22Rv1 (cell line): Measurements from ENCODE around the gene GRIK1.

ENCODE experiments used
- H3K27ac ChIP-seq: fragments of 450-650 bp; 2 replicates; pipeline ENCODE4 v1.5.1; 2017
- ZFX ChIP-seq: fragments of 450-650 bp; IDR thresholded peaks from 2 replicates; pipeline ENCODE4 v1.6.1; 2017; ENCODE audit warnings: antibody characterized with exemption, borderline replicate concordance
- TF ChIP-seq, protein P1 (sequence below): fragments of 450-650 bp; IDR thresholded peaks from 2 replicates; pipeline ENCODE4 v1.5.1; 2017; ENCODE audit warnings: mild to moderate bottlenecking

Gene GRIK1

DNA sequence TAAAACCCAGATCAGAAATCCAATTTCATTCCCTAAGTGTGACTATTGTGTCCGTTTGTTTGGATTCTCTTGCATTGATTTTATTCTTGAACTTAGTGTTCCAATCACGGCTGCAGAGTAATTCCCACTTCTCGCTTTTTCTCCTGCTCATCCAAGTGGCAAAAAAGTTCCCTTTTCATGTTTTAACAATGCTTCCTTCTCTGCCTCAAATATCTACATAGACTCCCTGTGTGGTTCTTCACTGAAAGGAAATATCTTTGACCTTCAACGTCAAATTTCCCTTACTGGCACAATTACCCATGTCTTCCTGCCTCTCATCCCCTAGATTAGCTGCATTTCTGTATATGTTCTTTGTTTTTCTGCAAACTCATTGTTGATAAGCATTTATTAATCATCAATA, 335.7 kb downstream of the GRIK1 start:
- no peak for TF ChIP-seq ZFX
- TF ChIP-seq, protein P1, sequence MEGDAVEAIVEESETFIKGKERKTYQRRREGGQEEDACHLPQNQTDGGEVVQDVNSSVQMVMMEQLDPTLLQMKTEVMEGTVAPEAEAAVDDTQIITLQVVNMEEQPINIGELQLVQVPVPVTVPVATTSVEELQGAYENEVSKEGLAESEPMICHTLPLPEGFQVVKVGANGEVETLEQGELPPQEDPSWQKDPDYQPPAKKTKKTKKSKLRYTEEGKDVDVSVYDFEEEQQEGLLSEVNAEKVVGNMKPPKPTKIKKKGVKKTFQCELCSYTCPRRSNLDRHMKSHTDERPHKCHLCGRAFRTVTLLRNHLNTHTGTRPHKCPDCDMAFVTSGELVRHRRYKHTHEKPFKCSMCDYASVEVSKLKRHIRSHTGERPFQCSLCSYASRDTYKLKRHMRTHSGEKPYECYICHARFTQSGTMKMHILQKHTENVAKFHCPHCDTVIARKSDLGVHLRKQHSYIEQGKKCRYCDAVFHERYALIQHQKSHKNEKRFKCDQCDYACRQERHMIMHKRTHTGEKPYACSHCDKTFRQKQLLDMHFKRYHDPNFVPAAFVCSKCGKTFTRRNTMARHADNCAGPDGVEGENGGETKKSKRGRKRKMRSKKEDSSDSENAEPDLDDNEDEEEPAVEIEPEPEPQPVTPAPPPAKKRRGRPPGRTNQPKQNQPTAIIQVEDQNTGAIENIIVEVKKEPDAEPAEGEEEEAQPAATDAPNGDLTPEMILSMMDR: no peak
- no peak overlapping the region for H3K27ac ChIP-seq

GRCh38 chr21:29601047-29601446, 338.7 kb downstream of the GRIK1 start:
- TF ChIP-seq ZFX: no peak
- TF ChIP-seq, protein P1: no peak
- no peak overlapping the region for H3K27ac ChIP-seq

- H3K27ac ChIP-seq: no peak overlapping the region
- TF ChIP-seq, protein P1: no peak
- TF ChIP-seq ZFX: no peak
These were observed 353.1 kb downstream of the GRIK1 start for GRCh38 chr21:29586696-29587095.

GRCh38 chr21:29585462-29585861, 354.3 kb downstream of the GRIK1 start:
- TF ChIP-seq, protein P1: no peak
- no peak for TF ChIP-seq ZFX

GRCh38 chr21:29583424-29583924, 356.3 kb downstream of the GRIK1 start:
- TF ChIP-seq, protein P1: no peak
- no peak for TF ChIP-seq ZFX
- H3K27ac ChIP-seq: no peak overlapping the region

More at GRCh38 chr21:29585462-29585861, 354.3 kb downstream of the GRIK1 start:
- H3K27ac ChIP-seq: no peak overlapping the region

GRCh38 chr21:29582855-29583254, 356.9 kb downstream of the GRIK1 start:
- no peak overlapping the region for H3K27ac ChIP-seq
- TF ChIP-seq, protein P1: no peak
- no peak for TF ChIP-seq ZFX

DNA sequence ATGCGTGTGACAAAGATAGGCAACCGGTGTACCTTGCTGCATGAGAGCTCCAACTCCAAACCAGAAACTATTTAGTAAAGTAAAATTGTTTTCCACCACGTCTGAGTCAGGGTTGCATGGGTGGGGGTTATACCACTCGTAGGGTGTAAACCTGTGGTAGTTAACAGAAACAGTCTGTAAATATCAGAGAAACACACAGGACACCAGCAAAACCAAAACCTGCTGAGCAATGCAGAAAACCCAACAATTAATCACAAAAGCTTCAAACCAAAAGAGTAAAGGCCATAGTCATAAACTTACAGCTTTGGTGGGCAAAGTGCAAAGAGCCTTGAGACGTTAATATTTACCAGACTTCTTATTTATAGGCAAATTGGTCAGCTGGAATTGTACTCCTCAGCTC, 358.4 kb downstream of the GRIK1 start:
- no peak for TF ChIP-seq ZFX
- TF ChIP-seq, protein P1: no peak
- H3K27ac ChIP-seq: no peak overlapping the region
